NCI-H1694 treated with DMSO at 0.1 percent for 48 hours (cell line): ENCODE results near the gene PRMT1.

Experiments used
- DNase-seq: peaks from one replicate; lab custom pipeline; 2025; lab: John Stamatoyannopoulos, UW

The PRMT1 gene

GRCh38 chr19:49727217-49728030 is 50.4 kb downstream of the PRMT1 start:
- DNase-seq, result no peak

- no peak for DNase-seq
Measured at GRCh38 chr19:49730166-49730565, 53.1 kb downstream of the PRMT1 start.
